Smooth muscle cell (in vitro differentiated cells): ENCODE data around the gene PHF23. TPM values are rescaled to one million over a fixed set of nuclear protein-coding genes. Genes with fewer than 3 reads are reported as not detected.

ENCODE experiments used
- DNase-seq: peaks from one replicate; lab custom pipeline; 2025; ENCODE audit not compliant: unreplicated experiment; lab: John Stamatoyannopoulos, UW
- H2AFZ ChIP-seq: fragments of 200-600 bp; sonication (generic); 2 replicates; pipeline ENCODE4 v1.6.0; 2016; ENCODE audit warnings: antibody characterized with exemption, low read depth, mild to moderate bottlenecking
- H3F3A ChIP-seq: fragments of 200-600 bp; sonication (generic); 2 replicates; pipeline ENCODE4 v1.6.0; 2017; ENCODE audit warnings: antibody characterized with exemption, low read depth
- H3K27ac ChIP-seq: fragments of 200-600 bp; sonication (generic); 2 replicates; pipeline ENCODE4 v1.5.1; 2016; ENCODE audit warnings: low read depth, mild to moderate bottlenecking
- H3K27me3 ChIP-seq: fragments of 200-600 bp; sonication (generic); 2 replicates; pipeline ENCODE4 v1.6.1; 2016; ENCODE audit warnings: low read depth, mild to moderate bottlenecking
- H3K36me3 ChIP-seq: fragments of 200-600 bp; sonication (generic); 2 replicates; pipeline ENCODE4 v1.5.1; 2016; ENCODE audit warnings: low read depth
- H3K4me1 ChIP-seq: fragments of 200-600 bp; sonication (generic); 2 replicates; pipeline ENCODE4 v1.5.1; 2016; ENCODE audit warnings: low read depth
- H3K4me2 ChIP-seq: fragments of 200-600 bp; sonication (generic); 2 replicates; pipeline ENCODE4 v1.6.0; 2016; ENCODE audit warnings: mild to moderate bottlenecking
- H3K4me3 ChIP-seq: fragments of 200-600 bp; sonication (generic); 2 replicates; pipeline ENCODE4 v1.5.1; 2016; ENCODE audit warnings: mild to moderate bottlenecking
- H3K79me2 ChIP-seq: fragments of 200-600 bp; sonication (generic); 2 replicates; pipeline ENCODE4 v1.6.0; 2016; ENCODE audit warnings: low read depth, mild to moderate bottlenecking
- H3K9ac ChIP-seq: fragments of 200-600 bp; sonication (generic); 2 replicates; pipeline ENCODE4 v1.6.0; 2016; ENCODE audit warnings: low read depth
- H3K9me3 ChIP-seq: fragments of 200-600 bp; sonication (generic); replicated peaks from 2 replicates; pipeline ENCODE4 v1.5.1; 2016; ENCODE audit warnings: low read depth
- H4K20me1 ChIP-seq: fragments of 200-600 bp; sonication (generic); 2 replicates; pipeline ENCODE4 v1.6.0; 2016; ENCODE audit warnings: low read depth
- CTCF ChIP-seq: fragments of 200-600 bp; sonication (generic); IDR thresholded peaks from 2 replicates; pipeline ENCODE4 v1.5.1; 2017; ENCODE audit warnings: borderline replicate concordance, mild to moderate bottlenecking, antibody characterized with exemption; ENCODE audit not compliant: insufficient read depth, poor library complexity, severe bottlenecking
- WGBS: methylation state at CpG from one replicate; pipeline ENCODE4 v1.1.7; 2016; ENCODE audit warnings: low lambda C conversion rate; 5-methylcytosine and 5-hydroxymethylcytosine counted together
- polyA plus RNA-seq: library from polyadenylated mRNA; unstranded; fragments of >200 nt; fragmentation: Nextera tagmentation; extraction: Ambion mirVana; gene quantifications from 2 replicates; pipeline ENCODE4 v1.2.1, GENCODE V29; 2016
- total RNA-seq: library from RNA; depleted of rRNA; stranded (reverse); fragments of >200 nt; gene quantifications from 2 replicates; pipeline ENCODE4 v1.2.3, GENCODE V29; 2014

PHF23 gene
- total and polyA plus RNA-seq, 2 experiments from 2014 or later = 33.8 to 48.5 TPM

GRCh38 chr17:7219812-7220592, 19.3 kb downstream of the PHF23 start, which contains the start of the genes ACADVL and DLG4:
TSS of gene ACADVL (plus strand) at chr17:7219938. CDS start at chr17:7219985, 47 bp downstream.
TSS of gene DLG4 (minus strand) at chr17:7219836.
- Histone ChIP-seq H3K9me3 (no peaks in the 10 kb centered on the region), H3K4me3 (peak within 1 kb of the TSS; percentile 82), H4K20me1 (peaks cover 53% of the 10 kb centered on the region), H3K4me2 (peak within 1 kb of the TSS; percentile 96), H2AFZ (no peak within 1 kb of the TSS), H3K79me2 (peaks cover 11% of the 10 kb centered on the region), H3K27me3 (no peaks in the 10 kb centered on the region), H3K27ac (peak within 1 kb of the TSS; percentile 95), H3K4me1 (peaks cover 40% of the 10 kb centered on the region), H3K36me3 (no peaks in the 10 kb centered on the region), H3K9ac (peak within 1 kb of the TSS; percentile 96), H3F3A (peaks cover 28% of the 10 kb centered on the region)
- no peak for TF ChIP-seq CTCF
- peak; percentile 62 for DNase-seq
- 2% methylated on average over 62 of the region's 63 CpGs for WGBS

GRCh38 chr17:7219229-7219811, 19.9 kb downstream of the PHF23 start:
- no peak for TF ChIP-seq CTCF
- Histone ChIP-seq H3K27me3 (no peaks in the 10 kb centered on the region), H3K36me3 (no peaks in the 10 kb centered on the region), H3K79me2 (peaks cover 11% of the 10 kb centered on the region), H3K4me3 (peak overlapping the region; percentile 82), H3F3A (peaks cover 28% of the 10 kb centered on the region), H2AFZ (no peak overlapping the region), H3K4me1 (peaks cover 40% of the 10 kb centered on the region), H3K9me3 (no peaks in the 10 kb centered on the region), H3K27ac (peak overlapping the region; percentile 95), H3K4me2 (peak overlapping the region; percentile 96), H4K20me1 (peaks cover 55% of the 10 kb centered on the region), H3K9ac (peak overlapping the region; percentile 21)
- no peak for DNase-seq
- WGBS = 25% methylated on average over 12 of the region's 12 CpGs

- TF ChIP-seq CTCF = no peak
- Histone ChIP-seq H3K36me3 (no peaks in the 10 kb centered on the region), H4K20me1 (peaks cover 59% of the 10 kb centered on the region), H3F3A (peaks cover 28% of the 10 kb centered on the region), H2AFZ (no peak overlapping the region), H3K79me2 (peaks cover 15% of the 10 kb centered on the region), H3K27ac (peak overlapping the region; percentile 95), H3K4me1 (peaks cover 40% of the 10 kb centered on the region), H3K27me3 (no peaks in the 10 kb centered on the region), H3K9me3 (no peaks in the 10 kb centered on the region), H3K4me3 (no peak overlapping the region), H3K9ac (no peak overlapping the region), H3K4me2 (peak overlapping the region; percentile 96)
- 32% methylated on average over 6 of the region's 6 CpGs for WGBS
- DNase-seq = no peak
Observed at GRCh38 chr17:7218758-7219157, 20.5 kb downstream of the PHF23 start.
